ENCODE data around the gene CEP131.

Gene CEP131

DNA sequence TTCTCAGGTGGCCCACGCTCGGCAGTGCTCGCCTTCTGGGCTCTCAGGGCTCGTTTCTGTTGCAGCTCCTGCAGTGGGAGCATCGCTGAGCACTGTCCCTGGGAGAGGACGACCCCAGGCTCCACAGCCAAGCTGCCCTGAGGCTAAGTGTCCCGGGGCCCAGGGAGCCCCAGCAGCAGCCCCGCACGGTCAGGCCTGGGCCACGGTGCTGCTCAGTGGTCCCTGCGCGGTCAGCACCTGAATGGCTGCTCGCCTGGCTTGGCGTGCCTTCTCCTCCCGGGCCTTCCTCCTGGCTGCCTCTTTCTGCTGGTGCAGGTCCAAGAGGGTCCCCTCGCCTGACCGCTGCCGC is 23.3 kb downstream of the CEP131 start:
- DNase-seq (ENCODE audit: low read depth), result no peak

DNA sequence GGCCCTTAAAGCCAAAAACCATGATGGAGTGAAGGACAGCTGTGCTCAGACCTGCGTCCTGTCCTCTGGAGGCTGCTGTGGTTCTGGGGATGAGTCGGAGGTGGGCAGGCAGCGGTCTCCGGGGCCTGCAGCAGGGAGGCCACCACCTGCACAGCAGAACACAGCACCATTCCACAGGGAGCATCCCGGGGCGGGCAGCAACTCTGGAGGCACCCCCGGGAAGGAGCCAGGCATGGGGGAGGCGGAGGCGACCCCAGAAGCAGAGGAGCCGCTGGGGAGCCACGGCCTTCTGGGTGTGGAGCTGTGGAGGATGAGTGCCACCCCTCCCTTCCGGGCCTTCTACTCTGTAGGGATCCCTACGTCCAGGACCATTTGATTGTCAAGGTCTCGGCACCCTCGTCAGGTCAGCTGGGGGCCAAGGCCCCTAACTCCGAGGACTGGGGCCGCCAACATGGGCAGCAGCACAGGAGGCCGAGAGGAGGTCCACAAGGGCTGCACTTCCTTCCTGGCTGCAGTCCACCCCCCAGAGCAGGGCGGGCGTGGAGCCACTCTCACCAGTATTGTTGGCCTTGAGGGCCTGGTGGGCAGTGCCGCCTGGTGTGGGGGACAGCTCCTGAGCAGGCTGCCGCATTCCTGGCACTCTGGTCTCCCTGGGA is 23.8 kb downstream of the CEP131 start:
- DNase-seq (ENCODE audit: low read depth), result no peak

DNA sequence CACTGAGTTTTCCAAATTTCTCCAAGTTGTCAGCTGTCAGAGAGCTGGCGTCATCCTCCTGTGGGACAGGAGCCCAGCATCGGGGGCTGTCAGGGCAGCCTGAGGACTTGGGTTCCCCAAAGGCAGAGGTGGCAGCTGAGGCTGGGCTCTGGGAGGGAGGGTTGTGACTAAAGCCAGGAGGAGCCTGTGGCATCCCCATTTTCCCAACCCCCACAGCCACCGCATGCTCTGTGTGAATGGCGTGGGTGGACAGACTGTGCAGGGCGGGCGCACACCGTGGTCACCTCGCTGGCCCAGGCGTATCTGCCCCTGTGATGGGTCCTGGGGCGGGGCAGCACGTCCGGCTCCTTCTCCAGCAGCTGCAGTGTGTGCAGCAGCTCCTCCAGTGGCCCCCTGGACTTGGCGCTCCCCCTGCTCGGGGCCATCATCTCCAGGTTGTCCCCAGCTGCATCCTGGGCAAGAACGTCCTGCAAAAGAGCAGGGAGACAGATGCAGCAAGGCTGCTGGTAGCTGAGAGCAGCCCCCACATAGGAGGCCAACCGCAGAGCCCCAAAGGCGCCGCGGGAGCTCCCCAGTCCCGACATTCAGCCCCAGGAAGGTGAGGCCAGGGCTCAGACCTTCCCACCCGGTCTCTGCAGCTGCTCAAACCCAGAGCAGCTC is 24.8 kb downstream of the CEP131 start:
- DNase-seq (ENCODE audit: low read depth), result no peak

DNA sequence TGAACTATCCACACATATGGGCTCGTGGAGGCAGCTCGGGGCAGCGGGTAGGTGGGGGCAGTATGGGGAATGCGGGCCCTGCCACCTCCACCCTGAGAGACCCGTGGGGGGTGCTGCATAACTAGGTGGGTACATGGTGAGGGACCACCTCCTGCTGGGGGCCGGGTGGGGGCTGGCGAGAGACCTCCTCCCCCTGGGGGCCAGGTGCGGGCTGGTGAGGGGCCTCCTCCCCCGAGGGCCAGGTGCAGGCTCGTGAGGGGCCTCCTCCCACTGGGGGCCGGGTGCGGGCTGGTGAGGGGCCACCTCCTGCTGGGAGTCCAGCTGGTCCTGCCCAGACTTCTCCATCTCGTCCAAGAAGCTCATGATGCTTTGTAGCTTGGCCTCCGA is 25.4 kb downstream of the CEP131 start:
- no peak for DNase-seq (ENCODE audit: low read depth)

DNA sequence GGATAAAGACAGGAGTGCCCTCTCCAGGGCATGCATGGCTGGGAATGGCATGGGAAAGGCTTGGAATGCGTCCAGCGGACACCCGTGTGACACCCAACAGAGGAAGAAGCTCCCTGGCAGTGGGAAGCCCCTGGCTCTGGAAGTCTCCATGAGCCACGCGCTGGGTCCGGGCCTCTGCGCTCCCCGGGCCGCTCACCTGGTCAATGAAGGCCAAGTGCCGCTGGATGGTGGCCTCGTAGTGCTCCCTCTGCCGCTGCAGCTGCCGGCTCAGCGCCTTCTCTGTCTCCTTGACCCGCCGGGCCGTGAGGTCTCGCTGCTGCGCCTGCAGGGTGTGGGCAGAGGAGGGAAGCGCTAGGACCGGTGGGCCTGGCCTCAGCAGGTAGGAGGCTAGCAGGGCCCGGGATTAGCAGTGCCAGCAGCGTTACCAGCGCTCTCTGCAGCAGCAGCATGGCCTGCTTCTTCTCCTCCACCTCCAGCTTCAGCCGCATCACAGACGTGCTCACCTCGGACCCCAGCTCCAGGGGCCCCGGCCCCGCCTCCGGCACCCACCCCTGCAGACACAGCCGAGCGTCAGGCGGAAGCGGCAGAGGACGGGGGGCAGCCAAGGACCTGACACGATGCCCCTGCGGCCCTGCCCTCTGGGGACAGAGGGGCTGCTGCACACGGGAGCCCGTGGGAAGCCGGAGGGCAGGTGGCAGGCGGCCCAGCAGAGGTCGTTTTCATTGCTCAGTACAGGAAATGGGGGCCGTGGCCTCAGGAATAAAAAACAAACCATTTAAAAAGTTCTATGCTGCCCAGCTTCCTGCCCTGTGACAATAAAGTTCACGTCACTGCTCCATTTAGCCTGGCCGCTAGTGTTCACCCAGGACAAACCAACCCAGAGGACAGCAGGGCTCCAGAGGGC is 26.0 kb downstream of the CEP131 start:
- no peak for DNase-seq (ENCODE audit: low read depth)

DNA sequence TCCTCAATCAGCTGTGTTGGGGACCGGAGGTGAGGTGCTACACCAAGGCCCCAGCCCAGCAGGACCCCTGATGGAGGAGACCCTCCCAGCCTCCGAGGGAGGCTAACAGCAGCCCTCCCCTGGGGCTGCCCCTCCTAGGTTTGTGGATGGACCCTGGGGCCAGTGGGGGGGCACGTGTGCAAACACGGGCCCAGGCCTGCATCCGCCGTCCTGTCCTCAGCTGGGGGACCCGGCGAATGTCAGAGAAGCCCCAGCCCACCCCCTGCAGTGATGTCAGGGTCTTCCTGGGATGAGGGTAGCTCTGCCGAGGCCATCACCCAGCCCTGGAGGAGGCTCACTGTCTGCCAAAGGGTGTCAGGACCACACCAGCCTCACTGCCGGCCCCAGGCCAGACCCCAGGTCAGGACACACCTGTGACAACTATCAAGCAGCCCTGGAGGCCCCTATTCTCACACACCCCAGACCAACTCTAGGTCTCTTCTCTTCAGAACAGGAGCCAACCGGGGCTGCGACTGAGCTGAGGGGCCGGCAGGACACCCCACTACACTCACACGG is 26.7 kb downstream of the CEP131 start:
- no peak for DNase-seq (ENCODE audit: low read depth)

DNA sequence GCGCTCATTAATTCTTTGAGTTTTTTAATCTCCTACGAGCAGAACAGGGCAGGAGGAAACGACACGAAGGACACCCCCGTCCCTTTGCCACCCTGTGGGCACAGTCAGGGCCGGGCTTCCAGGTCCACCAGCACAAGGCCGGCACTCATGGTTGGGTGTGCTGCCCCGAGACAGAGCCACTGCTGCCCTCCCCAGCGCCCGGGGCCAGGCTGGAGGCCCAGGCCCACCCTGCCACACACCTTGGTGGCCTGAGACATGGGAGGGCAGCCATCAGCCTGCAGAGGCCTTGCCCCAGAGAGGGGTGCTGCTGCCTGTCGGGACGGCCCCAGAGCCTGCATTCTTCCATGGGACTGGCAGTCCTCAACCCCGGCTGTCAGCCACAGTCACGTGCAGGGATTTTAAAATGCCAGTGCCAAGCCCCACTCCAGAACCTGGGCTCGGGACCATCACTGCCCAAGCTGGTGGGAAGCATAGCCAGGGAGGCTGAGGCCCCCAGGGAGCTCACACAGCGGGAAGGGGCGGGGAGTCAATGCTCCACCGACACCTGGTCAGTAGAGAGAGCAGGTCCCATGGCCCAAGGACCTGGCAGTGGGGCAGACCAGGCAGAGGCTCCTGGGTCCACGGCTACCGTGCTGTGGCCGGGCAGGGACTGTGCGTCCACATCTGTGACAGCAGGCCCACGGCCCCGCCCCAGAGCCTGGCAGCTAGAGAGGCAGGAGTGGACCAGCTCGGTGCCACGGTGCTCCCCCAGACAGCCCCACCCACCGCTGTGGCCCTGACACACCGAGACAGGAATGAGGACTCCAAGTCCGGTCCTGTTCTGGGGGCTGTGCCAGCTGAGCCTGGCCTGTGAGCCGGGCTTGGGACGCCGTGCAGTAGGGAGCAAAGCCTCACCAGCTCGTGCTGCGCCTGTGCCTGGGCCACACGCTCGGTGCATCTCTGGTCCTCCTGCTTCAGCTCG is 27.5 kb downstream of the CEP131 start:
- DNase-seq (ENCODE audit: low read depth), result no peak

DNA sequence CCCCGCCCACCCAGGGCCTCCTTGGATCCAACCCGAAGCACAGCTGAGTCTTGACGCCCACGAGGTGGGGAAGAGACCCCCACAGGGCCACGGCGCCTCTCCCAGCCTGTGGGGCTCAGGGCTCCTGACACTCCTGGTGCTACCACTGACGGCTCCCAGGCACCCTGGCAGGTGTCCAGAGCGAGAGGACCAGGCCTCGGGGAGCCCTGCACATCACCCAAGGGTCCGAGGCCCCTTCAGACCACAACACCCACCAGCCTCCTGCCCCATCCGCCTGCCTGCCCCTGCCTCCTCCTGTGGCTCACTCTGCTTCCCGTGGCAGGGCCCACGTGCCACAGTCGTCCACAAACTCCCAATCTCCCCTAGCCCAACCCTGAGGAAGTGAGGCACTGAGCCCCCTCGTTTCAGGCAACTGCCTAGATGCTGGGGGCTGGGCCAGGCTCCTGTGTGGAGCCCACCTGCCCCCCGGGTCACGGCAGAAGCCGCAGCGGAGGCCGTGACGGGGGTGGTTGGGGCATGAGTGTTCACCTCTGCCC is 28.5 kb downstream of the CEP131 start:
- DNase-seq (ENCODE audit: low read depth), result no peak

DNA sequence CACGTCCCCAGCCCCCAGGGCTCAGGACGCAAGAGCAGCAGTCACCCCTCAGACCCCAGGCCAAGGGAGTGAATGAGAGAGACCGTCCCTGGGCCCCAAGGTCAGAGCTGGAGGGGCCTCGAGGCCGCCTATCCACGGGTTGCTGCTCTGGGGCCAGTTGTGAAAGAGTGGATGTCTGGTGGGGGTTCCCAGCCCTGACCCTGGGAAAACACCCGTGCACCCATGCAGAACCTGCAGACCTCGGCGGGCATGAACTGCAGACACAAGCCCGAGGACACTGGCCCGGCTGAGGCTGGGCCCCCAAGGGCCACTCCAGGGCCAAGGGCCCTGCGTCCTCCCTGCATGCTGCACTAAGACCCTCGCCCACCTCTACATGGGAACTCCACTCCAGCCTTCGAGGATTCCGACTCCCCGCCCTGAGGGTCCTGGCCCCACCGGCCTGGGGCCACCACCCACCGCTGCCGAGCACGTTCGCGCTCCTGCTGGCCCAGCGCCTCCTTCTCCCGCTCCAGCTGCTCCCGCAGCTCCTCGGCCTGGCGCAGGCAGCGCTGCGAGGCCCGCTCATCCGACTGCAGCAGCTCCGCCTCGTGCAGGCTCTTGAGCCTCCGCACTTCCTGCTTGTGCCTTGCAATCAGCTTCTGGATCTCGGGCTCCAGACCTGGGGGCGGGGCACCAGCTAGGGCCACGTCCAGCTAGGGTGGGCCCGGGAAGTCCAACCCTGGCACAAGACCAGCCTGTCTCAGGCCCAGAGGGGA is 29.1 kb downstream of the CEP131 start:
- DNase-seq (ENCODE audit: low read depth), result no peak

DNA sequence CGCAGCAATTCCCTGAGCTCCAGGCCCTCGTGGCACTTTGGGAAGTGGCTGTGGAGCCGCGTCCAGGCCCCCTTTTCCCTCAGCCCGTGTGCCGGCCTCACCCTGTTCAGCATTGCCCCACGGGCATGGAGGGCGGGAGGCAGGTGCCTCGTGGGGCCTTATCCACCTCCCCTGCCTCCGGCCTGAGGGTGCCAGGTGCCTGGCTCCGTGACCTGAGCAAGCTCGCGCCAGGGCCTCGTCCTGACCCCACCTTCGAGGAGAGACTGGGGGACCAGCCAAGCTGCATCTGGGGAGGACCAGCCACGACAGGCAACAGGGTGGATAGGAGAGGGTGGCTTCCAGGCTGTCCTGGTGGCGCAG is 29.7 kb downstream of the CEP131 start:
- DNase-seq (ENCODE audit: low read depth), result no peak

DNA sequence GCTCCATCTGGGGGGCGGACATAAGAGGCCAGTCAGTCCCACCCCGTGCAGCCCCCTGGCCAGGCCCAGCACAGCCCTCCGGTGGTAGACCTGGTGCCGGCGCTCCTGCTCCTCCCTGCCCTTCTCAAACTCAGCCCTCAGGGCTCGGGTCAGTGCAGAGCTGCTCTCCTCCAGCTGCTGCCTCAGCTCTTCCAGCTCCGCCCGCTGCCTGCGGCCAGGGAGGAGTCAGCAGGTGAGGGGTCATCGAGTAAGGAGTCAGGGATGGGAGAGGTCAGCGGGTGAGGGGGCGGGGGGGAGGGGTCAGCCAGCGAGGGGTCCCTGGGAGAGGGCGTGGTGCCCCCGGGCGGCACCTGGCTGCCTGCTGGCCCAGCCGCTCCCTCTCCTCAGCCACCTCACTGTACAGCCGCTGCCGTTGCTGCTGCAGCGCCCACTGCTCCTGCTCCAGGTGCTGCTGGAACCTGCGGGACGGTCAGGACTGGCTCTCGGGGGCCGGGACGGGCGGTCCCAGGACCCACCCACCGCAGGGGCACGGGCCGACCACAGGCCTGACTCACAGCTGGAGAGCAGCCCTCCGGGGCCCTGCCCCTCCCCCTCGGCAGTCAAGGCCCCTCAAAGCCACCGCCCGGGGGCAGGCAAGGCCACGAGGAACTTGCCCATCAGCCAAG is 30.2 kb downstream of the CEP131 start:
- no peak for DNase-seq (ENCODE audit: low read depth)

DNA sequence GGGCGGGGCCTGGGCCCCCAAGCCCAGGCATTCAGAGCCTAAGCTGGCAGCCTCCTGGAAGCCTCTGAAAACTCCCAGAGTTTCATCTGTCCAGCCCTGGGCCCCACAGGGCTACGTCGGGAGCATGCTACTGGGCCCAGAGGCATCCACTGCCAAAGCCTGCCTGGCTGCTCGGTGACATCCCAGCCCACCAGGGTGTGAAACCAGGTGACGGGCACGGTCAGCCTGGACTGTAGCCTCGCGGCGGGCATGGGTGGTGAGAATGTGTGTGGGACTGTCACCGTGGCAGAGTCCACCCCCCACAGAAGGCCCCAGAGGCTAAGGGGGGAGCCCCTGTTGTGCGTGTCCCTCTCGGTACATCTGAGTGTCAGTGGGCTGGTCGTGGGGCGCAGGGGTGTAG is 31.1 kb downstream of the CEP131 start:
- DNase-seq (ENCODE audit: low read depth), result no peak

DNA sequence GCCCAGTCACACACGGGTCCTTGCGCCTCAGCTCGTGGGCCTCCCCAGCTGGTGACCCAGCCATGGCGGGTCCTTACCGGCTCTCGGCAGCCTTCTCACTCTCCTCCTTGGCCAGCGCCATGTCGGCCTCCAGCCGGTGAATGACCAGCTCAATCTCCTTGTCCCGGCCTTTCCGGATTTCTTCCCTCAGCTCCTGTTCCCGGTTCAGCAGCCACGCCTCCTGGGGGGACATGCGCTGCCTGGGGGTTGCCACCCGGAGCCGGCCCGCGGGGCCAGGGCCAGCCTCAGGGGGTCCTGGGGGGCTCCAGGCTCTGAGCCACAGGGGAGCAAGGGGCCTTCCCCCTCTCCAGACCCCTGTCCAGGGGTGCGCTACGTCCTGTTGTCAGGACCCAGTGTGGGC is 31.6 kb downstream of the CEP131 start:
- DNase-seq (ENCODE audit: low read depth), result no peak

DNA sequence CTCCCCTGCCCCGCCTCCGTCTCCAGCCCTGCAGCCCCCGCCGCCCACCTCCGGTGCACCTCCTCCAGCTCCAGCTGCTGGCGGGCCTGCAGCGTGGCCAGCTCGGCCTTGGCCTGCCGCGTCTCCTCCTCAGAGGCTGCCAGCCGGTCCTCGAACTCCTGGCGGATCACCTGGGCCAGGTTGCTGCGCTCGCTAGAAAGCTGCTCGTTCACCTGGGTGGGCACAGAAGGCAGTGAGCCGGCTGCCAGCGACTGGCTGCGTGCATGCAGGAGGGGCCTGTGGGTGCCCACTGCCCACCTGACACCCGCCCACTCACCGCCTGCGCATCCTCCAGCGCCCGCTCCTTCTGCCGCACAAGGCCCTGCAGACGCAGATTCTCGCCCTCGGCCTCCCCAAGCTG is 32.2 kb downstream of the CEP131 start:
- no peak for DNase-seq (ENCODE audit: low read depth)

DNA sequence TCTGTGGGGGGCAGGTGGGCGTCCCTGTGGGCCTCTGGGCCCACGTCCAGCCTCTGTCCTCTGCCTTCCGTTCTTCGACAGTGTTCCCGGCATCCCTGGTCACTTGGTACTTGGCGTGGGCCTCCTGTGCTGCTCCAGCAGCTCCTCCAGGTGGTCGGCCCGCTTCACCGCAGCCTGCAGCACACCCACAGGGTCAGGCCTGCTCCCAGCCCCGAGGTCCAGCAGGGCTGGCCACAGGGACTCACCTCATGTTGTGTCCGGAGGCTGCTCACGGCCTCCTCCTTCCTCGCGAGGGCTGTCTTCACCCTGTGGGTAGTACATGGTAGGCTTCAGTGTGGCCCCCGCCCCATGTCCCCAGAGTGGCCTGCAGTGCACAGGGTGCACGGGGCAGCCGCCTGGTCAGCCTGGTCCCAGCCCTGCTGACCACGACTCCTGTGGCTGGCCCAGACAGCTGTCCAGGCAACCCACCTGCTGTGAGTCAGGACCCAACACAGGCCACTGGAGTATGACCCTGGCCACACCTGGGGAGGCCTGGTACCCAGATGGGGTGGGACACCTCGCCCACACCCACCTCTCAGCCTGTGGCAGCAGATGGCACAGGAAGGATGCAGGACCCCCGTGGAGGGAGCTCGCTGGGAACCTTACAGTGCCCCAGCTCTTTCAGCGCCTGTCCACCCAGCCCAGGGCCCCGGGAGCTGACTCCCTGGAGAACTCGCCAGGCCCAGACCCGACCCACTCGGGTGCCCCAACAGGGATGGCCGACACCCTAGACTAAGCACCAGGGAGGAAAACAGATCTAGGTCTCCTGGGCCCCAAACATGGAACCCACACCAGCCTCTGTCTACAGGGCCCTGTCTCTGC is 32.9 kb downstream of the CEP131 start:
- DNase-seq (ENCODE audit: low read depth), result no peak

DNA sequence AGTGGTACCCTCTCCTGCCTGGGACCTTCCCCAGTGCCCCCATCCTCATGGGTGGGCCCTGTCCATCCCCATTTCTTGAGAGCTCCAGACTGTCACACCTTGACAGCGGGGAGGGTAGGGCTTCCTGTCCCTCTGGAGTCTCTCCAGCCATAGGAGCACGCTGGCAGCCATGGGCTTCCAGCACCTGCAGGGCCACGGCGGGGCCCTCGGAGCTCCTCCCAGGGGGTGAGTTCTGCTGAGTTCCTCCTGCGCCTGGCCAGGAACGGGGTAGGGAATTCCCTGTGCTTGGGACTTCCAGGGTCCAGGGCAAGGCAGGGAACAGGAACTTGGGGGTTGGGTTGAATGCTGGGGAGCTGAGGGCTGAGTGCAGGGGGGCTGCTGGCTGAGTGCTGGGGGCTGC is 33.7 kb downstream of the CEP131 start:
- no peak for DNase-seq (ENCODE audit: low read depth)

DNA sequence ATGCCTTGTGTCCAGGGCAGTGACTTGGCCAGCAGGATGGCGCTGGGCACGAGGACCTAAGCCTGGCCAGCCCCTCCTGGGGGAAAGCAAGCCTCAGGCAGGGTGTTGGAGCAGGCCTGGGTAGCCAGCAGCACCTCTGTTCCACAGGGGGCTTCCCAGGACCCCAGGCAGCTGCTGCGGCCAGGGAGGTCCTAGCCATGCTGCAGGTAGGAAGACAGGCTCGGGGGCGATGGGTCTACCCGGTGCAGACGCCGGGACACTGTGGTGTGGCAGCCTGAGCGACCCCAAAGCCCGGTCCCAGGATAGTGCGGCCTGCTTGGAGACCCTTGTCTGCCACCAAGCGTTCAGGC is 34.3 kb downstream of the CEP131 start:
- DNase-seq (ENCODE audit: low read depth), result no peak

DNA sequence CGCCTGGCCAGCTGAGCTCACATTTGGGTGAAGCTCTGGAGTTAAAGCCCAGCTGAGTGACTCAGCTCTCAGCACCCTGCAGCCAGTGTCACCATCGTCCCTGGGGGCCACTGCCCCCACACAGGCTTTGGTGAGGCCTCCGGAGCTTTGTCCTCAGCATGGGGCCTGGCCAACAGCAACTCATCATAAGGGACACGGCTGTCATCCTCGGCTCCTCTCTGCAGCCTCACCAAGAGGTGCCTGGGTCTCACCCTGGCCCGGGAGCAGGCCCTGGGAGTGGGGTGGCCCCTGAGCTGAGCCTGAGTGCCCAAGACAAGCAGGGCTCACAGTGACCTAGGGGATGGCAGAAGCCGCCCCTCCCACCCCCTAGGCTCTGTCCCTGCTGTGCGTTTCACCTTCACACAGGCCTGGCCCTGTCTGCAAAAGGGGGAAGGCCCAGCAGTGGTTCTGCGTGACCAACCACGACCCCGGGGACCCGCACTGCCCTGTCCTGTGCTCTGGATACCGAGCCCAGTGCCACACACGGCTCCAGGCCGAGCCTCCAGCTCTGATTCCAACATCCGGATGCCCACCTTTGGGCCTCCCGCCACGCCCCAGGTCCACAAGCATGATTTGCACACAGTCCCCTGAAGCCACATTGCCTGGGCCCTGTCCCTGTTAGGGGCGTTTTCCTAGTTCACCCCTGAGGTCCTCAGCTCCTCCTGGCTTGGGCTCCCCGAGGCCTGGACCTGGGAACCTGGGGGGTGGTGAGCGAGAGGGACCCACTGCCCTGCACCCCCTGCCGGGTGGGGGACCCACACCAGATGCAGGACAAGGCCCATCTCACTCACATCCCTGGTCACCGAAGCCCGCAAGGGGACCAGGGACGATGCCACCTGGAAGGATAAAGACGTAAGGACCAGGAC is 34.9 kb downstream of the CEP131 start:
- DNase-seq (ENCODE audit: low read depth), result no peak
